HEK293 (cell line): ENCODE data around the gene RNU1-4.
"Not testable (repeated sequence)": the region's sequence is repeated elsewhere in the genome, so short reads cannot be mapped to it uniquely, and the experiment has no call there.

Experiments
- CTCF ChIA-PET: fragments of 350-600 bp; formaldehyde crosslinking; extraction: SDS; loops from one replicate; lab custom pipeline; 2021; ENCODE audit warnings: antibody characterized with exemption; lab: Yijun Ruan, JAX
- POLR2A ChIA-PET: fragments of 300-600 bp; formaldehyde crosslinking; extraction: SDS; loops from one replicate; lab custom pipeline; 2020; ENCODE audit warnings: antibody characterized with exemption, inconsistent platforms; lab: Yijun Ruan, JAX
- H3K27ac ChIP-seq: fragments of 200-500 bp; sonication (Bioruptor generic); 2 replicates; pipeline ENCODE4 v1.5.1; 2014; ENCODE audit warnings: low read depth, low read length, control low read depth, inconsistent platforms; ENCODE audit errors: extremely low read depth
- H3K36me3 ChIP-seq, 2 experiments: fragments of 200-500 bp in 1 of 2; sonication (Bioruptor generic) in 1 of 2; 1 replicate in 1 of 2; 2 replicates in 1 of 2; pipeline ENCODE4 v1.5.1; 2014 to 2017; ENCODE audit warnings: inconsistent platforms in 2 of 2, low read length in 2 of 2; ENCODE audit not compliant: control insufficient read depth in 2 of 2, insufficient read depth in 1 of 2
- H3K4me1 ChIP-seq: fragments of 200-500 bp; sonication (Bioruptor generic); 2 replicates; pipeline ENCODE4 v1.5.1; 2014; ENCODE audit warnings: mild to moderate bottlenecking, low read length, inconsistent platforms; ENCODE audit not compliant: control insufficient read depth, insufficient read depth
- H3K4me3 ChIP-seq: 2 replicates; pipeline ENCODE4 v1.5.1; 2011; ENCODE audit warnings: low read depth, mild to moderate bottlenecking, control low read depth, low read length, moderate library complexity
- H3K9me3 ChIP-seq: fragments of 200-500 bp; sonication (Bioruptor generic); 2 replicates; pipeline ENCODE4 v1.5.1; 2014; ENCODE audit warnings: low read depth, low read length, inconsistent platforms; ENCODE audit not compliant: control insufficient read depth, insufficient read depth
- GLIS1 ChIP-seq: fragments of 450-650 bp; formaldehyde crosslinking; IDR thresholded peaks from 2 replicates; pipeline ENCODE4 v1.5.1; 2016; ENCODE audit warnings: missing biosample characterization, missing genetic modification characterization
- ZBTB17 ChIP-seq: fragments of 450-650 bp; formaldehyde crosslinking; IDR thresholded peaks from 2 replicates; pipeline ENCODE4 v1.5.1; 2016; ENCODE audit warnings: missing biosample characterization, missing genetic modification characterization
- ZIC2 ChIP-seq: fragments of 450-650 bp; formaldehyde crosslinking; IDR thresholded peaks from 2 replicates; pipeline ENCODE4 v1.5.1; 2016; ENCODE audit warnings: missing biosample characterization, missing genetic modification characterization
- ZNF133 ChIP-seq: fragments of 450-650 bp; formaldehyde crosslinking; IDR thresholded peaks from 2 replicates; pipeline ENCODE4 v1.5.1; 2016; ENCODE audit warnings: missing biosample characterization, missing genetic modification characterization
- ZNF140 ChIP-seq: fragments of 450-650 bp; formaldehyde crosslinking; IDR thresholded peaks from 2 replicates; pipeline ENCODE4 v1.5.1; 2016; ENCODE audit warnings: missing biosample characterization, missing genetic modification characterization
- ZNF211 ChIP-seq: fragments of 450-650 bp; formaldehyde crosslinking; IDR thresholded peaks from 2 replicates; pipeline ENCODE4 v1.5.1; 2016; ENCODE audit warnings: low read depth, missing biosample characterization, missing genetic modification characterization
- ZNF223 ChIP-seq: fragments of 450-650 bp; formaldehyde crosslinking; IDR thresholded peaks from 2 replicates; pipeline ENCODE4 v1.5.1; 2016; ENCODE audit warnings: missing biosample characterization, missing genetic modification characterization
- ZNF248 ChIP-seq: fragments of 450-650 bp; formaldehyde crosslinking; IDR thresholded peaks from 2 replicates; pipeline ENCODE4 v1.5.1; 2017; ENCODE audit warnings: missing biosample characterization, missing genetic modification characterization
- ZNF324 ChIP-seq: fragments of 450-650 bp; formaldehyde crosslinking; IDR thresholded peaks from 2 replicates; pipeline ENCODE4 v1.5.1; 2016; ENCODE audit warnings: missing biosample characterization, missing genetic modification characterization
- ZNF433 ChIP-seq: fragments of 450-650 bp; formaldehyde crosslinking; IDR thresholded peaks from 2 replicates; pipeline ENCODE4 v1.5.1; 2016; ENCODE audit warnings: missing biosample characterization, missing genetic modification characterization, low read depth
- ZNF629 ChIP-seq: fragments of 450-650 bp; formaldehyde crosslinking; IDR thresholded peaks from 2 replicates; pipeline ENCODE4 v1.5.1; 2017; ENCODE audit warnings: missing biosample characterization, missing genetic modification characterization
- ZNF660 ChIP-seq: fragments of 450-650 bp; IDR thresholded peaks from 2 replicates; pipeline ENCODE4 v1.5.1; 2018; ENCODE audit warnings: missing biosample characterization, mild to moderate bottlenecking, missing genetic modification characterization
- ZNF701 ChIP-seq: fragments of 450-650 bp; formaldehyde crosslinking; IDR thresholded peaks from 2 replicates; pipeline ENCODE4 v1.5.1; 2016; ENCODE audit warnings: missing biosample characterization, missing genetic modification characterization
- ZNF76 ChIP-seq: fragments of 450-650 bp; formaldehyde crosslinking; IDR thresholded peaks from 2 replicates; pipeline ENCODE4; 2016; ENCODE audit warnings: low read depth, missing biosample characterization, missing genetic modification characterization, borderline replicate concordance
- ZNF768 ChIP-seq: fragments of 450-650 bp; formaldehyde crosslinking; IDR thresholded peaks from 2 replicates; pipeline ENCODE4 v1.5.1; 2018; ENCODE audit warnings: missing biosample characterization, mild to moderate bottlenecking, missing genetic modification characterization
- ZSCAN23 ChIP-seq: fragments of 450-650 bp; formaldehyde crosslinking; IDR thresholded peaks from 2 replicates; pipeline ENCODE4 v1.5.1; 2016; ENCODE audit warnings: missing biosample characterization, missing genetic modification characterization

RNU1-4 gene

GRCh38 chr1:16727190-16728111, 12.9 kb upstream of the RNU1-4 start (continued):
- TF ChIP-seq ZNF660 (tag by site-specific recombination) = peak; percentile 97
- peak; percentile 73 for TF ChIP-seq ZBTB17
- no peak for TF ChIP-seq ZNF433 (tag by site-specific recombination)
- TF ChIP-seq ZNF248 (tag by site-specific recombination) = no peak
- peak; percentile 25; the same call in 1 of the 2 replicates for TF ChIP-seq ZIC2 (tag by site-specific recombination)
- no peak for TF ChIP-seq ZNF140 (tag by site-specific recombination)
- peak; percentile 88 for TF ChIP-seq ZNF324 (tag by site-specific recombination)
- TF ChIP-seq ZNF768 = no peak
- no peak for TF ChIP-seq ZSCAN23
- no peak for TF ChIP-seq ZNF133 (tag by site-specific recombination)
- TF ChIP-seq ZNF211 (tag by site-specific recombination) = no peak; the same call in 1 of the 2 replicates
- 0 out of 2 replicates have a peak, but pooled peaks have one; percentile 41 for TF ChIP-seq ZNF223 (tag by site-specific recombination)
- no peak for TF ChIP-seq ZNF701 (tag by site-specific recombination)
- TF ChIP-seq ZNF629 (tag by site-specific recombination) = peak; percentile 87
- TF ChIP-seq ZNF76 (tag by site-specific recombination) = peak; percentile 60

GRCh38 chr1:16728243-16728949, 11.9 kb upstream of the RNU1-4 start:
- H3K4me3 ChIP-seq, POLR2A ChIA-PET: not testable (repeated sequence)

GRCh38 chr1:16732254-16732896, 7.9 kb upstream of the RNU1-4 start:
- H3K9me3 ChIP-seq, H3K4me3 ChIP-seq, CTCF ChIA-PET, H3K36me3 ChIP-seq, H3K4me1 ChIP-seq, H3K27ac ChIP-seq, POLR2A ChIA-PET: not testable (repeated sequence)

More at GRCh38 chr1:16728243-16728949, 11.9 kb upstream of the RNU1-4 start:
- CTCF ChIA-PET, H3K9me3 ChIP-seq, H3K36me3 ChIP-seq, H3K27ac ChIP-seq: not testable (repeated sequence)
- TF ChIP-seq GLIS1 (tag by site-specific recombination) = peak; percentile 27; the same call in 1 of the 2 replicates
- TF ChIP-seq, all 188 proteins: peak for 1; not testable (repeated sequence) for 187
- not testable (repeated sequence) for H3K4me1 ChIP-seq

GRCh38 chr1:16741230-16741629, 914 bp downstream of the RNU1-4 start:
- H3K9me3 ChIP-seq, H3K4me3 ChIP-seq, H3K27ac ChIP-seq, CTCF ChIA-PET, H3K4me1 ChIP-seq, H3K36me3 ChIP-seq, POLR2A ChIA-PET: not testable (repeated sequence)

- H3K9me3 ChIP-seq = not testable (repeated sequence)
These were observed 7.3 kb downstream of the RNU1-4 start for GRCh38 chr1:16747660-16748059.

GRCh38 chr1:16748710-16749109, 8.4 kb downstream of the RNU1-4 start:
- H3K27ac ChIP-seq, H3K4me1 ChIP-seq, H3K36me3 ChIP-seq, H3K9me3 ChIP-seq, CTCF ChIA-PET, H3K4me3 ChIP-seq, POLR2A ChIA-PET: not testable (repeated sequence)

More at GRCh38 chr1:16747660-16748059, 7.3 kb downstream of the RNU1-4 start:
- H3K36me3 ChIP-seq, H3K4me3 ChIP-seq, CTCF ChIA-PET, H3K27ac ChIP-seq, POLR2A ChIA-PET, H3K4me1 ChIP-seq: not testable (repeated sequence)

- CTCF ChIA-PET, POLR2A ChIA-PET, H3K9me3 ChIP-seq, H3K4me1 ChIP-seq, H3K4me3 ChIP-seq, H3K27ac ChIP-seq, H3K36me3 ChIP-seq: not testable (repeated sequence)
These were observed 9.9 kb downstream of the RNU1-4 start for GRCh38 chr1:16749910-16750888.
